ACHN (cell line): ENCODE data around the gene TRPM8.
"Not testable (repeated sequence)": the region's sequence is repeated elsewhere in the genome, so short reads cannot be mapped to it uniquely, and the experiment has no call there.

ENCODE experiments used
- DNase-seq: peaks from one replicate; pipeline ENCODE4 v3.0.0-alpha.2; 2015
- in situ Hi-C: cut with HindIII; loops from 2 replicates; pipeline ENCODE4 v1.10.0; 2017; ENCODE audit warnings: low sequenced_read_pairs, low pct_ligation_motif_present, low pct_unique_long_range_greater_than_20kb

Gene TRPM8

GRCh38 chr2:233917116-233917515, at the start of gene TRPM8:
Gene TRPM8 (plus strand): TSS chr2:233917373. CDS start chr2:233926538, 9,165 bp downstream.
- in situ Hi-C loops = no loop called here

DNA sequence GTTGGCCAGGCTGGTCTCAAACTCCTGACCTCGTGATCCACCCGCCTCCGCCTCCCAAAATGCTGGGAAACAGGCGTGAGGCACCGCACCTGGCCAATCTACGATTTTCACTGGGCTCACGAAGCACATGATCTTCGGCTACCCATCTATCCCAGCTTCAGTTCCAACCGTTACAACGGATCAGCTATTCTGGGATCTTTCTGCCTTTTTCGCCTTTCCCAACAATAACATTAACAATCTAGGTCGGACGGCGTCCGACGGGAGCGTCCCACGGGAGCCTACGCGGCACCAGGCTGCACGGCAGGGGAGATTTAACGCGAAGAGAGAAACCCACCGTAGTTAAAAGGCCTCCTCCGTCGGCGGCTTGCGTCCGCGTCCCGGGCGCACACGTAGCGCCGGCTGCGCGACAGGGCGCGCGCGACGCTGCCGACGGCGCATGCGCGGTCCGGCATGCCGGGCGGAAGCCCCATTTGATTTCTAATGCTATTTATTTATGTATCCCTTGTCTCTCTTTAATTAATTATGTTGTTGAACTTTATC, 49.1 kb upstream of the TRPM8 start, which contains the start of gene MSL3B:
Gene MSL3B, minus strand, starts transcription at position 394 of the 540 bp plus-strand sequence.
- in situ Hi-C loops = no loop called here
- peak; percentile 72 for DNase-seq

More at GRCh38 chr2:233917116-233917515, at the start of gene TRPM8:
- DNase-seq = no peak

DNA sequence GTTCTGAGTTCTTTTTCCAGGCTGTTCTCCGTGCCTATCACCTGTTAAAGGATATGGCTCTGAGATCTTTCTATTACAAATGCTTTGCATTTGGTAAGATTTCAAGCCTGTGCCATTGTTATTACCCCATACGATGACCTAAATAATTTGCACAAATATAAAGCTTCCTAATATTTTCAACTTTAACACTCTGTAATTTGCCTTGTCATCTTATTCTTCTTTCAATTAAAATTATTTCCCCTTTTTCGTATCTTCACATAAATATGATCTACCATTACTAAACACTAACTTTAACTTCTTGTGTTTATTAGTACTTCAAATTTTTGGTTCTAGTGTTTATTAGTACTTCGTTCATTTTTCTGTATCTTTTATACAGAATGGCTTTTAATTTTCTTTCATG, 45.7 kb upstream of the TRPM8 start:
- in situ Hi-C loops = no loop called here
- no peak for DNase-seq

DNA sequence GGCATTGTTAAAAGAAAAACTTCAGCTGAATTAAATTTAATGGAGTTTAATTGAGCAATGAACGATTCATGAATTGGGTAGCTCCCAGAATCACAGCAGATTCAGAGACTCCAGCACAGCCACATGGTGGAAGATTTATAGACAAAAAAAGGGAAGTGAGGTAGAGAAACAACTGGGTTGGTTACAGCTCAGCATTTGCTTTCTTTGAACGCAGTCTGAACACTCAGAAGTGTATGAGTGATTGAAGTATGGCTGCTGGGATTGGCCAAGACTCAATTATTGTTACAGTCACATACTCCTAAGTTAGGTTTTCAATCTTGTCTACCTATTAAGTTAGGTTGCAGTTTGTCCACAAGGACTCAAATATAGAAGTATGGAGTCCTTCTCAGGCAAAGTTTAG, 45.0 kb upstream of the TRPM8 start:
- DNase-seq, in situ Hi-C loops: not testable (repeated sequence)

- DNase-seq = peak; percentile 9
- in situ Hi-C loops = no loop called here
Measured at GRCh38 chr2:233882353-233882752, 34.8 kb upstream of the TRPM8 start.

- no peak for DNase-seq
- in situ Hi-C loops = no loop called here
Measured at GRCh38 chr2:233892793-233893192, 24.4 kb upstream of the TRPM8 start.

- in situ Hi-C loops, DNase-seq: not testable (repeated sequence)
Measured at GRCh38 chr2:233896253-233896652, 20.9 kb upstream of the TRPM8 start.

DNA sequence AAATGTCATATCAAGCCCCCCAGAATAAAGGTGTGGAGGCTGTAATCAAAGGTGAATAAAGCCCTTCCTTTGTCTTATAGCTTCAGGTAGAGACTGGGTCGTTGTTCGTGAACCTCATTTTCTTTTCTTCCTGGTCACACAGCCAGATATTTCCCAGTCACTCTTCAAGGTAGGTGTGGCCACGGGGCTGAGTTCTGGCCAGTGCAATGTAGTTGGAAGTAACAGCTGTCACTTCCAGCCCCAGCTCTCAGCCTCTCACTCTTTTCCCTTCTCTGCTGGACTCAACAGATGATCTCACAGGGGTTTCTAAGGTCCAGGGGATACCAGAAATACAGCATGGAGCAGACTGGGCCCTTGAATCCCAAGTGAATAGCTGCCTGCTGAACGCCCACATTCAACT, 15.8 kb upstream of the TRPM8 start:
- no peak for DNase-seq
- in situ Hi-C loops = no loop called here

DNA sequence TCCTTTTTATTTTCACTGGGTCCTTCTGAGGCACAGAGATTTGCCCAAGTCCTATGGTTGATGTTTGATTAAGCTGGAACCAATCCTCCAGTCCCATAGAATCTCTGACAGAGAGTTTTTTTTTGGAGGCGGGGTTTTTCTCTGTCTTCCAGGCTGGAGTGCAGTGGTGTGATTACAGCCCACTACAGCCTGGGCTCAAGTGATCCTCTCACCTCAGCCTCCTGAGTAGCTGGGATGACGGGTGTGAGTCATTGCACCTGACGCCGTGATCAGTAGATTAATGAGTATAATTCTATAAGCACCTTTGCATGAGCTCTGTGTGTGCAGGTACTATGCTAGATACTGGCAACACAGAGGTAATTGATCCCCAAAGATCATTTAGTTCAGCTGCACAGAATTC, 15.3 kb upstream of the TRPM8 start:
- in situ Hi-C loops = no loop called here
- DNase-seq = no peak

GRCh38 chr2:233905945-233906344, 11.2 kb upstream of the TRPM8 start:
- no peak for DNase-seq
- in situ Hi-C loops = no loop called here

DNA sequence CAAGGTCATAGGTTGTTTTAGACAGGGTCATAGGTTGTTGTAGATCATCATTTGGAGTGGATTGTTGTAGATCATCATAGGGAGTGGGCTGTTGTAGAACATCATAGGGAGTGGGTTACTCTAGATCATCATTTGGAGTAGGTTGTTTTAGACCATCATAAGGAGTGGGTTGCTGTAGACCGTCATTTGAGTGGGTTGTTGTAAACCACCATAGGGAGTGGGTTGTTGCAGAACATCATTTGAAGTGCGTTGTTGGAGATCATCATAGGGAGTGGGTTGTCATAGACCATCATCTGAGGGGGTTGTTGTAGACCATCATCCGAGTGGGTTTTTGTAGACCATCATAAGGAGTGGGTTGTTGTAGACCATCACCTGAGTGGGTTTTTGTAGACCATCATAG, 9.5 kb upstream of the TRPM8 start:
- in situ Hi-C loops = no loop called here
- no peak for DNase-seq

GRCh38 chr2:233912691-233913423, 4.3 kb upstream of the TRPM8 start:
- DNase-seq = peak; percentile 67
- in situ Hi-C loops = no loop called here

DNA sequence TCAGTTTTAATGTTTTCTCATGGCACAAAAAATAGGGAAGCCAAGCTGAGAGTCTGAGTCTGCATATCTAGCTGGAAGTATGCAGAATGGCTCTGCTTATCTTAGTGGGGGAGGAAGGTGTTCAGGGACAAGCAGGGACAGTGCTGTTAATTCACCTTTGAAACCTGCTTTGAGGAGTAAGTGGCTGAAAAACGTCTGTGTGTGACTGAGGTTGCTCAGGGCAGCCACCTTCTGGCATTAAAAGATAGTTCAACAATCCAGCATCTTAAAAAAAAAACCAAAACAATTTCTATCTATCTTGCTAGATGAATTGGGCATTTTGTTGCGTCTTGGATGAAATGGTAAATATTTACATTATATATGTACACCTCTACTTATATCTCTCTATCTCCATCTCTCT, 2.0 kb upstream of the TRPM8 start:
- in situ Hi-C loops = no loop called here
- peak; percentile 16 for DNase-seq

- in situ Hi-C loops = no loop called here
Measured at GRCh38 chr2:233919319-233919718, 2.1 kb downstream of the TRPM8 start.

GRCh38 chr2:233919938-233920337, 2.8 kb downstream of the TRPM8 start:
- DNase-seq = no peak
- in situ Hi-C loops = no loop called here

More at GRCh38 chr2:233919319-233919718, 2.1 kb downstream of the TRPM8 start:
- no peak for DNase-seq

DNA sequence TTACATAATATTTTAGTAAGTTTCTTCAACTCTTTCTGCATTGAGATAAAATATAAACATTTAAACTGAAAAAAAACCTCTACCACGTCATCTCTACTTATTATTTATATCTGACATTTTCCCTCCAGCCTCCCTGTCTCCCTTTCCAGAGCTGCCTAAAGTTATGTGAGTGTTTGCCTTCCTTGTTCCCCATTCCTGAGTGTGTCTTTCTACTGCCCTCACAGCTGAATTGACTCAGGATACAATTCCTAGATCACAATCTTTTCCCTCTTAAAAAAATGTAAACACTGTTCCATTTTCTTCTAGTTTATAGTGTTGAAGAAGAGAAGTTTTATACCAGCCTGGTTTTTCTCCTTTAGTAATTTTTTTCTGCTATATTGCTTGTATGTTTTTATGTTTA, 5.3 kb downstream of the TRPM8 start:
- in situ Hi-C loops = no loop called here
- no peak for DNase-seq

DNA sequence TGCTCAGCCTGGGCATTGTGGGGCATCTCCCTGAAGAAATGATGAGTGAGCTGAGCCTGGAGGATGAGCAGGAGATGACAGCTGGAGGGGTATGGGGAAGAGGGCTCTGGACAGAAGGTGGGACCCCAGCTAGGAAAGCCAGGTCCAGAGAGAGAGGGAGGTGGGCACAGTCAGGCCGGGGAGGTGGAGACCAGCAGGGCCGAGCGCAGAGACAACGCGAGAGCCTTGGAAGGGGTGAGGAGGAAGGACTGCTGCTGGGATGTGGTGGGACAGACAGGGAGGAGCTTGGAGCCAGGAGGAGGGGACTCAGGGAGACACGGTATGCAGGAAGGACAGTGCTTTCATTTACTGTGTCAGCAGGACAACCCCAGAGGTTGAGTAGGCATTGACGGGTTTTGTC, 8.2 kb downstream of the TRPM8 start:
- in situ Hi-C loops = no loop called here
- DNase-seq = no peak

DNA sequence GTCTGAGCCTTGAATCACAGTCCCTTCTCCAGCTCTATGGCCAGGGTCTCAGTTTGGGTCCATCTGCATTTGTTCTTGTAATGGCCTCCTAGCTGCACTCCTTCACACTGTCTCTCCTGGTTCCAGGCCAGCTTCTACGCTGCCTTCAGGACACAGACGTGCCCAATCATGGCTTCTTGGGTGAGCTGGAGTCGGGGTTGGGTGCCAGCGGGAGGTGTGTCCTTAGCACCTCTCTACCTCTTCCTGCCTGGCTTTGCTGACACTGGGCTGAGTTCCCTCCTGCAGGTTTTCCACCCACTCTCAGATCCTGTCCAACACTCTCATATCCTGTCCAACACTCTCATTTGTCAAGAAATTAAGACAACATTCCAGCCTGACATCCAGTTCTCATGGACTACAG, 9.6 kb downstream of the TRPM8 start:
- DNase-seq = no peak
- in situ Hi-C loops = no loop called here

- in situ Hi-C loops = no loop called here
- peak; percentile 44 for DNase-seq
Measured at GRCh38 chr2:233928594-233929351, 11.6 kb downstream of the TRPM8 start.
